AG08396 (cell line): ENCODE results near the gene RHOT2.

ENCODE experiments used
- DNase-seq: peaks from one replicate; pipeline ENCODE4 v3.0.0; 2012; ENCODE audit warnings: low spot score, mixed read lengths

The RHOT2 gene

GRCh38 chr16:667780-668518 lies at the start of gene RHOT2:
Gene RHOT2, plus strand, starts transcription at chr16:668132. Its CDS starts 68 bp downstream, at chr16:668200.
- peak; percentile 95 for DNase-seq

- no peak for DNase-seq
Measured at GRCh38 chr16:619476-620100, 48.3 kb upstream of the RHOT2 start.

- DNase-seq, result no peak
Measured at GRCh38 chr16:620700-621525, 47.0 kb upstream of the RHOT2 start.

- DNase-seq, result no peak
Measured at GRCh38 chr16:621526-622105, 46.3 kb upstream of the RHOT2 start.

- DNase-seq, result no peak
Measured at GRCh38 chr16:622920-623280, 45.0 kb upstream of the RHOT2 start.

- DNase-seq, result no peak
Measured at GRCh38 chr16:624526-625070, 43.3 kb upstream of the RHOT2 start.

- no peak for DNase-seq
Measured at GRCh38 chr16:625117-625976, 42.6 kb upstream of the RHOT2 start.

GRCh38 chr16:625977-626765 lies 41.8 kb upstream of the RHOT2 start:
- DNase-seq, result no peak

- DNase-seq, result peak; percentile 99
Measured at GRCh38 chr16:626787-627453, 41.0 kb upstream of the RHOT2 start.

- no peak for DNase-seq
Measured at GRCh38 chr16:627454-628239, 40.3 kb upstream of the RHOT2 start.

- no peak for DNase-seq
Measured at GRCh38 chr16:628321-629061, 39.4 kb upstream of the RHOT2 start.

- DNase-seq, result no peak
Measured at GRCh38 chr16:629185-629832, 38.6 kb upstream of the RHOT2 start.

- DNase-seq, result no peak
Measured at GRCh38 chr16:629833-630248, 38.1 kb upstream of the RHOT2 start.

GRCh38 chr16:630249-630814 lies 37.6 kb upstream of the RHOT2 start:
- no peak for DNase-seq

- no peak for DNase-seq
Measured at GRCh38 chr16:630815-631405, 37.0 kb upstream of the RHOT2 start, which contains the start of gene WFIKKN1. Gene WFIKKN1, plus strand, starts transcription at chr16:630985. Its CDS starts 269 bp downstream, at chr16:631254.

- no peak for DNase-seq
Measured at GRCh38 chr16:631808-632358, 36.0 kb upstream of the RHOT2 start.
